OCI-LY1 (cell line): ENCODE data around the gene HPDL.

Source experiments
- H2AFZ ChIP-seq: fragments of 200-600 bp; sonication (generic), shearing (Covaris generic); 2 replicates; pipeline ENCODE4 v1.6.0; 2014; ENCODE audit warnings: antibody characterized with exemption, mild to moderate bottlenecking, low read length
- H3F3A ChIP-seq: fragments of 200-600 bp; sonication (generic), shearing (Covaris generic); 2 replicates; pipeline ENCODE4 v1.6.0; 2014; ENCODE audit warnings: mild to moderate bottlenecking, antibody characterized with exemption, low read length, moderate library complexity; ENCODE audit not compliant: insufficient read depth
- H3K27ac ChIP-seq: fragments of 200-600 bp; sonication (generic); 2 replicates; pipeline ENCODE4 v1.5.1; 2014; ENCODE audit warnings: low read length, mixed run types, mild to moderate bottlenecking, low read depth; ENCODE audit not compliant: poor library complexity, severe bottlenecking
- H3K27me3 ChIP-seq: fragments of 200-600 bp; sonication (generic); 2 replicates; pipeline ENCODE4 v1.6.0; 2014; ENCODE audit warnings: antibody characterized with exemption, mild to moderate bottlenecking, low read length, moderate library complexity; ENCODE audit not compliant: insufficient read depth
- H3K36me3 ChIP-seq: fragments of 200-600 bp; sonication (generic); 2 replicates; pipeline ENCODE4 v1.6.1; 2014; ENCODE audit warnings: mild to moderate bottlenecking, antibody characterized with exemption, low read length, moderate library complexity, mixed read lengths; ENCODE audit not compliant: insufficient read depth
- H3K4me1 ChIP-seq: fragments of 200-600 bp; sonication (generic); 2 replicates; pipeline ENCODE4 v1.5.1; 2014; ENCODE audit warnings: mild to moderate bottlenecking, low read length, moderate library complexity; ENCODE audit not compliant: insufficient read depth, severe bottlenecking
- H3K4me2 ChIP-seq: fragments of 200-600 bp; sonication (generic), shearing (Covaris generic); 2 replicates; pipeline ENCODE4 v1.6.1; 2014; ENCODE audit warnings: low read length
- H3K4me3 ChIP-seq: fragments of 200-600 bp; sonication (generic); 2 replicates; pipeline ENCODE4 v1.5.1; 2014; ENCODE audit warnings: low read length, low read depth, mild to moderate bottlenecking, mixed read lengths; ENCODE audit not compliant: poor library complexity, severe bottlenecking
- H3K79me2 ChIP-seq: fragments of 200-600 bp; shearing (Covaris generic); 2 replicates; pipeline ENCODE4 v1.6.1; 2016; ENCODE audit warnings: mixed run types, low read length, mixed read lengths; ENCODE audit not compliant: insufficient read depth
- H3K9ac ChIP-seq: fragments of 200-600 bp; sonication (generic), shearing (Covaris generic); 2 replicates; pipeline ENCODE4 v1.6.1; 2014; ENCODE audit warnings: mild to moderate bottlenecking, low read length, mixed read lengths
- H3K9me2 ChIP-seq: fragments of 200-600 bp; sonication (generic), shearing (Covaris generic); 2 replicates; pipeline ENCODE4 v1.6.1; 2014; ENCODE audit warnings: low read depth, mild to moderate bottlenecking, low read length, mixed read lengths
- H3K9me3 ChIP-seq: fragments of 200-600 bp; shearing (Covaris generic); 2 replicates; pipeline ENCODE4 v1.6.1; 2014; ENCODE audit warnings: low read length, mixed read lengths
- H4K20me1 ChIP-seq: fragments of 200-600 bp; sonication (generic), shearing (Covaris generic); 2 replicates; pipeline ENCODE4 v1.6.0; 2016; ENCODE audit warnings: mild to moderate bottlenecking, low read length; ENCODE audit not compliant: insufficient read depth
- CTCF ChIP-seq: fragments of 200-600 bp; sonication (generic), shearing (Covaris generic); IDR thresholded peaks from 2 replicates; pipeline ENCODE4 v1.5.1; 2017; ENCODE audit warnings: mild to moderate bottlenecking, antibody characterized with exemption, low read length, moderate library complexity, mixed read lengths
- EZH2 ChIP-seq: fragments of 200-600 bp; sonication (generic), shearing (Covaris generic); IDR thresholded peaks from 2 replicates; pipeline ENCODE4 v1.8.0; 2017; ENCODE audit warnings: borderline replicate concordance, mixed run types, mild to moderate bottlenecking, antibody characterized with exemption, low read length, moderate library complexity, mixed read lengths

Gene HPDL

DNA sequence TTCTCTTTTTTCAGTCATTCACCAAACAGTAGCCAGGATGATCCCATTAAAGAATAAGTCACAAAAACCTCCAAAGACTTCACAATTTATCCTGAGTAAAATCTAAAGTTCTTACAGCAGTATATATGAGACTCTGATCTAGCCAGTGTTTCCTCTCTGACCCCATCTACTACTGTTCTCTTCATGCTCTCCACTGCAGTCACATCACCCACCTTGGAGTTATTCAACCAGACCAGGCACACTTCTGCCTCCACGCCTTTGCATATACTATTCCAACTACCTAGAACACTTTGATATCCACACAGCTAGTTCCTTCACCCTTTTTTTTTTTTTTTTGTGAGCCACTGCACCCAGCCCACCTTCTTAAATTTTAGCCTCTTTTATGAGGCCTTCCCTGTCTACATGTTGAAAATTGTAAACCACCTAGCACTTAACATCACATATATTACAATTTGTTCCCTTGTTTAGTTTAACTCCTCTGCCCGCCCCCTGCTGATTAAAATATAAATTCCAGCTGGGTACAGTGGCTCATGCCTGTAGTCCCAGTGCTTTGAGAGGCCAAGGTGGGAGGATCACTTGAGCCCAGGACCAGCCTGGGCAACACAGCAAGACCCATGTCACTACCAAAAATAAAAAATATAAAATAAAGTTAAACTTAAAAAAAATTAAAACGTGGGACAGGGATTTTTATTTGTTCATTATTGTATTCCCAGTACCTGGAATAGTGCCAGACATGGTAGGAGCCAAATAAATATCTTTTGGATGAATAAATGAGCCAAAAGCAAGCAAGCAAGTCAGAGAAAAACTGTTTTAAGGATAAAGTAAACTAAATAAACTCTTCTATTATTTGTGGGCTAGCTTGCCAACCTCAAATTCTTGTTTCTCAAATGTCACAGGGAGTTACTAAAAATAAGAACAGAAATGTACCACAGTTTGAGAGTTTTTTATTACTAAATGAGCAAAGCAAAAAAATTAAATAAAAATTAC lies 48.7 kb downstream of the HPDL start:
- no peaks in the 10 kb centered on the region for H3K27me3 ChIP-seq
- H3K27ac ChIP-seq, result no peak overlapping the region
- no peak overlapping the region for H3K4me3 ChIP-seq
- peaks cover 7% of the 10 kb centered on the region; the same call in 1 of the 2 replicates for H3F3A ChIP-seq
- no peak overlapping the region for H3K4me2 ChIP-seq
- H3K36me3 ChIP-seq, result no peaks in the 10 kb centered on the region
- H2AFZ ChIP-seq, result no peak overlapping the region
- peaks cover 7% of the 10 kb centered on the region for H3K4me1 ChIP-seq
- TF ChIP-seq CTCF (peak; percentile 19), EZH2 (no peak)
- H3K9me2 ChIP-seq, result no peaks in the 10 kb centered on the region
- H3K79me2 ChIP-seq, result no peaks in the 10 kb centered on the region
- H3K9me3 ChIP-seq, result no peaks in the 10 kb centered on the region
- no peaks in the 10 kb centered on the region for H4K20me1 ChIP-seq
- H3K9ac ChIP-seq, result no peak overlapping the region

DNA sequence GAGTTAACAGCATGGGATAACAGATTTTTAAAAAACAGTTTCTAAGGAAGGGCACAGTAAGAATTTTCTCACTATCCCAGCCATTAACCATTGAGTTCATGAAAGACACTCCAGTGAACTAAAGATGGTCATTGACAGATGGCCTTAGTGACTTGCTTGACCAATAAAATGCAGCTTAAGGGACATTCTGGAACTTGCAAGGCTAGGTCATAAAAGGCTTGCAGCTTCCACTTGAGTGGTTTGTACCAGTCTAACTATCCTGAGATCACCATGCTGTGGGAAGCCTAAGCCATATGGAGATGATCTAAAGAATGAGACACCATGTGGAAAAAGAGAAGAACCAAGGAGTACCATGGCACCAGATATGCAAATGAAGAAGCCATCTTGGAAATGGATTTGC lies 51.5 kb downstream of the HPDL start:
- no peak overlapping the region for H2AFZ ChIP-seq
- no peaks in the 10 kb centered on the region for H3K9me3 ChIP-seq
- no peaks in the 10 kb centered on the region for H4K20me1 ChIP-seq
- no peak overlapping the region for H3K4me3 ChIP-seq
- H3K27ac ChIP-seq, result no peak overlapping the region
- H3K79me2 ChIP-seq, result no peaks in the 10 kb centered on the region
- H3F3A ChIP-seq, result peaks cover 7% of the 10 kb centered on the region; the same call in 1 of the 2 replicates
- H3K9ac ChIP-seq, result no peak overlapping the region
- H3K4me2 ChIP-seq, result no peak overlapping the region
- no peak for TF ChIP-seq CTCF
- H3K9me2 ChIP-seq, result no peaks in the 10 kb centered on the region
- no peaks in the 10 kb centered on the region for H3K36me3 ChIP-seq
- H3K27me3 ChIP-seq, result no peaks in the 10 kb centered on the region
- H3K4me1 ChIP-seq, result no peaks in the 10 kb centered on the region
